ENCODE measurements around the gene MCM8.

The MCM8 gene

GRCh38 chr20:5949943-5950270 lies 545 bp upstream of the MCM8 start:
- no peak for DNase-seq

GRCh38 chr20:5967469-5967868 lies 17.0 kb downstream of the MCM8 start:
- no peak for DNase-seq

GRCh38 chr20:5968462-5968861 lies 18.0 kb downstream of the MCM8 start:
- no peak for DNase-seq

- no peak for DNase-seq
Measured at GRCh38 chr20:5969348-5969935, 19.0 kb downstream of the MCM8 start.

- DNase-seq = no peak
Measured at GRCh38 chr20:5969940-5970339, 19.5 kb downstream of the MCM8 start.

- DNase-seq = no peak
Measured at GRCh38 chr20:5970381-5970780, 19.9 kb downstream of the MCM8 start.

- DNase-seq = no peak
Measured at GRCh38 chr20:5971203-5971602, 20.8 kb downstream of the MCM8 start.

- no peak for DNase-seq
Measured at GRCh38 chr20:5973172-5973571, 22.7 kb downstream of the MCM8 start.

- no peak for DNase-seq
Measured at GRCh38 chr20:5973971-5974370, 23.5 kb downstream of the MCM8 start.

GRCh38 chr20:5974531-5974930 lies 24.1 kb downstream of the MCM8 start:
- DNase-seq = no peak

GRCh38 chr20:5975778-5976177 lies 25.3 kb downstream of the MCM8 start:
- no peak for DNase-seq

- DNase-seq = no peak
Measured at GRCh38 chr20:5977223-5977622, 26.8 kb downstream of the MCM8 start.

GRCh38 chr20:5977975-5978374 lies 27.5 kb downstream of the MCM8 start:
- DNase-seq = no peak

- DNase-seq = no peak
Measured at GRCh38 chr20:5979801-5980200, 29.3 kb downstream of the MCM8 start.

- DNase-seq = no peak
Measured at GRCh38 chr20:5980720-5981538, 30.5 kb downstream of the MCM8 start.

- no peak for DNase-seq
Measured at GRCh38 chr20:5987383-5987782, 36.9 kb downstream of the MCM8 start.

GRCh38 chr20:5989539-5989938 lies 39.1 kb downstream of the MCM8 start:
- no peak for DNase-seq

- no peak for DNase-seq
Measured at GRCh38 chr20:5990946-5991345, 40.5 kb downstream of the MCM8 start.

- no peak for DNase-seq
Measured at GRCh38 chr20:5991623-5992441, 41.4 kb downstream of the MCM8 start.

GRCh38 chr20:5996765-5997164 lies 46.3 kb downstream of the MCM8 start:
- DNase-seq = no peak

- DNase-seq = no peak
Measured at GRCh38 chr20:5999783-6000182, 49.3 kb downstream of the MCM8 start.

GRCh38 chr20:6000871-6001270 lies 50.4 kb downstream of the MCM8 start:
- DNase-seq = no peak

- no peak for DNase-seq
Measured at GRCh38 chr20:6006603-6006949, 56.1 kb downstream of the MCM8 start.

GRCh38 chr20:6007094-6007528 lies 56.7 kb downstream of the MCM8 start:
- DNase-seq = no peak

All from NCI-H1105 (cell line).